Stimulated activated CD8-positive, alpha-beta memory T cell treated with anti-CD3 and anti-CD28 coated beads, Interleukin-4, amount 100 ng/mL, for 48 hours (primary cell): ENCODE measurements around the gene GUK1.
"Not testable (repeated sequence)": the region's sequence is repeated elsewhere in the genome, so short reads cannot be mapped to it uniquely, and the experiment has no call there.

Source experiments
- DNase-seq: peaks from one replicate; pipeline ENCODE4 v3.0.0-alpha.2; 2020

The GUK1 gene

GRCh38 chr1:228104526-228105269, 35.4 kb upstream of the GUK1 start:
- no peak for DNase-seq

GRCh38 chr1:228105270-228105995, 34.6 kb upstream of the GUK1 start:
- DNase-seq, result no peak

GRCh38 chr1:228105996-228106799, 33.9 kb upstream of the GUK1 start:
- no peak for DNase-seq

- DNase-seq, result no peak
Measured at GRCh38 chr1:228106800-228107054, 33.4 kb upstream of the GUK1 start.

- no peak for DNase-seq
Measured at GRCh38 chr1:228107636-228108035, 32.4 kb upstream of the GUK1 start.

- DNase-seq, result no peak
Measured at GRCh38 chr1:228108055-228108690, 31.9 kb upstream of the GUK1 start.

- no peak for DNase-seq
Measured at GRCh38 chr1:228108742-228109072, 31.4 kb upstream of the GUK1 start.

- peak; percentile 100 for DNase-seq
Measured at GRCh38 chr1:228109073-228109961, 30.8 kb upstream of the GUK1 start, which contains the start of gene MRPL55. Gene MRPL55 (minus strand): TSS chr1:228109299. CDS start chr1:228108260, 1,039 bp downstream.

GRCh38 chr1:228109962-228110488, 30.1 kb upstream of the GUK1 start:
- DNase-seq, result no peak

- DNase-seq, result no peak
Measured at GRCh38 chr1:228110556-228110955, 29.5 kb upstream of the GUK1 start.

GRCh38 chr1:228111315-228111714, 28.8 kb upstream of the GUK1 start:
- not testable (repeated sequence) for DNase-seq

- DNase-seq, result no peak
Measured at GRCh38 chr1:228112167-228112566, 27.9 kb upstream of the GUK1 start.

GRCh38 chr1:228112617-228113016, 27.5 kb upstream of the GUK1 start:
- DNase-seq, result no peak

- no peak for DNase-seq
Measured at GRCh38 chr1:228114827-228115226, 25.3 kb upstream of the GUK1 start.

- no peak for DNase-seq
Measured at GRCh38 chr1:228117335-228117734, 22.7 kb upstream of the GUK1 start.

- DNase-seq, result no peak
Measured at GRCh38 chr1:228118040-228118439, 22.0 kb upstream of the GUK1 start.

GRCh38 chr1:228120351-228120750, 19.7 kb upstream of the GUK1 start:
- no peak for DNase-seq

GRCh38 chr1:228120857-228121489, 19.1 kb upstream of the GUK1 start:
- DNase-seq, result no peak

- DNase-seq, result no peak
Measured at GRCh38 chr1:228122921-228123441, 17.1 kb upstream of the GUK1 start.

- DNase-seq, result no peak
Measured at GRCh38 chr1:228123505-228123904, 16.6 kb upstream of the GUK1 start.

GRCh38 chr1:228125185-228125584, 14.9 kb upstream of the GUK1 start:
- DNase-seq, result no peak
